ENCODE results near the gene NTMT2.
A peak's percentile ranks its signal among the peaks of the same experiment; 100 is the strongest.
"Not testable (repeated sequence)": the region's sequence is repeated elsewhere in the genome, so short reads cannot be mapped to it uniquely, and the experiment has no call there.

The NTMT2 gene

GRCh38 chr1:170162459-170163246, 16.9 kb downstream of the NTMT2 start:
- DNase-seq: peak; percentile 92

- no peak for DNase-seq
These were observed 18.5 kb downstream of the NTMT2 start for GRCh38 chr1:170164103-170164763.

GRCh38 chr1:170166518-170167180, 20.9 kb downstream of the NTMT2 start:
- no peak for DNase-seq

- DNase-seq: peak; percentile 59
These were observed 22.5 kb downstream of the NTMT2 start for GRCh38 chr1:170168265-170168664.

- DNase-seq: not testable (repeated sequence)
These were observed 24.8 kb downstream of the NTMT2 start for GRCh38 chr1:170170513-170170912.

- no peak for DNase-seq
These were observed 28.6 kb downstream of the NTMT2 start for GRCh38 chr1:170174395-170174794.

- DNase-seq: no peak
These were observed 29.3 kb downstream of the NTMT2 start for GRCh38 chr1:170175041-170175440.

GRCh38 chr1:170175484-170175883, 29.7 kb downstream of the NTMT2 start:
- no peak for DNase-seq

- DNase-seq: no peak
These were observed 31.0 kb downstream of the NTMT2 start for GRCh38 chr1:170176772-170177171.

- DNase-seq: no peak
These were observed 36.7 kb downstream of the NTMT2 start for GRCh38 chr1:170182442-170182841.

GRCh38 chr1:170192546-170192945, 46.8 kb downstream of the NTMT2 start:
- DNase-seq: peak; percentile 33

- DNase-seq: peak; percentile 49
These were observed 48.7 kb downstream of the NTMT2 start for GRCh38 chr1:170194451-170194850.

- peak; percentile 79 for DNase-seq
These were observed 50.9 kb downstream of the NTMT2 start for GRCh38 chr1:170196490-170197236.

GRCh38 chr1:170198090-170198489, 52.3 kb downstream of the NTMT2 start:
- no peak for DNase-seq

- DNase-seq: no peak
These were observed 52.8 kb downstream of the NTMT2 start for GRCh38 chr1:170198584-170198983.

- DNase-seq: no peak
These were observed 54.4 kb downstream of the NTMT2 start for GRCh38 chr1:170200161-170200560.

- peak; percentile 60 for DNase-seq
These were observed 55.0 kb downstream of the NTMT2 start for GRCh38 chr1:170200621-170201397.

GRCh38 chr1:170203693-170204092, 57.9 kb downstream of the NTMT2 start:
- DNase-seq: no peak

GRCh38 chr1:170204121-170204520, 58.4 kb downstream of the NTMT2 start:
- DNase-seq: peak; percentile 81

GRCh38 chr1:170205301-170205700, 59.5 kb downstream of the NTMT2 start:
- DNase-seq: peak; percentile 53

GRCh38 chr1:170209125-170209524, 63.4 kb downstream of the NTMT2 start:
- DNase-seq: no peak

GRCh38 chr1:170210142-170210541, 64.4 kb downstream of the NTMT2 start:
- DNase-seq: no peak
